ENCODE data around the gene PREPL.

- TF ChIP-seq POLR2AphosphoS5 (IDR thresholded peaks at IDR 0.05; ENCODE audit: low read depth) (no peak), EZH2 (IDR thresholded peaks at IDR 0.05; ENCODE audit: low read depth, unreplicated experiment) (no peak), EZH2phosphoT487 (IDR thresholded peaks at IDR 0.05; ENCODE audit: unreplicated experiment) (no peak), CTCF (conservative IDR thresholded peaks at IDR 0.05; ENCODE audit: low read depth in 2 of 2) (no peak), REST (IDR thresholded peaks at IDR 0.05; ENCODE audit: unreplicated experiment) (no peak), JUNB (IDR thresholded peaks at IDR 0.05; ENCODE audit: unreplicated experiment) (no peak), NANOG (IDR thresholded peaks at IDR 0.05; ENCODE audit: borderline replicate concordance) (no peak), ETS1 (IDR thresholded peaks at IDR 0.05) (no peak), CREB1 (CRISPR knock-in tag; IDR thresholded peaks at IDR 0.05; ENCODE audit: low read depth) (no peak)
Measured at GRCh38 chr2:44397447-44398175, 36.3 kb upstream of the PREPL start.
